WTC11 (cell line): ENCODE measurements around the gene C17orf107.

Source experiments
- NFYB ChIP-seq: sonication (generic); formaldehyde crosslinking; conservative IDR thresholded peaks from 2 replicates; pipeline ENCODE4 v1.8.0; 2022; ENCODE audit warnings: low read depth, missing genetic modification reagents
- TF ChIP-seq, protein P1 (sequence below): sonication (generic); formaldehyde crosslinking; IDR thresholded peaks from 2 replicates; pipeline ENCODE4 v1.8.0; 2022; ENCODE audit warnings: missing genetic modification reagents
- TF ChIP-seq, protein P2 (sequence below): fragments of 200-600 bp; IDR thresholded peaks from 2 replicates; pipeline ENCODE4 v1.8.0; 2022; ENCODE audit warnings: antibody characterized with exemption

DNA sequence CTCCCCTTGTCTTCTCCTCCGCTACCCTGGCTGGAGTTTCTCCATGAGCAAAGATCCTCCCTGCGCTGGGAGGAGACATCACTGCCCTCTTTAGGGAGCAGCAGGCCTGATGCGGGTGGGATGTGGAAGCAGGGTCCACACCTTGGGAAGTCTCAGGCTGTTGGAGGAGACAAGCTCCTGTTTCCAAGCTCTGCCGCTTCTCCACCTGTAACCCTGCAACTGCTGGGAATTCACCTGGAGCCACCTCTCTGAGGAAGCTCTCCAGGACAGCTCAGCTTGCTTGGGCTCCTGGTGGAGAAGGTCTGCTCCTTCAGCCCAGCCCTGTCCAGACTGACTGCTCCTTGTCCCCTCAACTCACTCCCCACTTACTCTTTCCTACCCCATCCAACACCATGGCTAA, 14.8 kb upstream of the C17orf107 start:
- TF ChIP-seq NFYB (CRISPR knock-in tag), result no peak
- TF ChIP-seq, protein P1, sequence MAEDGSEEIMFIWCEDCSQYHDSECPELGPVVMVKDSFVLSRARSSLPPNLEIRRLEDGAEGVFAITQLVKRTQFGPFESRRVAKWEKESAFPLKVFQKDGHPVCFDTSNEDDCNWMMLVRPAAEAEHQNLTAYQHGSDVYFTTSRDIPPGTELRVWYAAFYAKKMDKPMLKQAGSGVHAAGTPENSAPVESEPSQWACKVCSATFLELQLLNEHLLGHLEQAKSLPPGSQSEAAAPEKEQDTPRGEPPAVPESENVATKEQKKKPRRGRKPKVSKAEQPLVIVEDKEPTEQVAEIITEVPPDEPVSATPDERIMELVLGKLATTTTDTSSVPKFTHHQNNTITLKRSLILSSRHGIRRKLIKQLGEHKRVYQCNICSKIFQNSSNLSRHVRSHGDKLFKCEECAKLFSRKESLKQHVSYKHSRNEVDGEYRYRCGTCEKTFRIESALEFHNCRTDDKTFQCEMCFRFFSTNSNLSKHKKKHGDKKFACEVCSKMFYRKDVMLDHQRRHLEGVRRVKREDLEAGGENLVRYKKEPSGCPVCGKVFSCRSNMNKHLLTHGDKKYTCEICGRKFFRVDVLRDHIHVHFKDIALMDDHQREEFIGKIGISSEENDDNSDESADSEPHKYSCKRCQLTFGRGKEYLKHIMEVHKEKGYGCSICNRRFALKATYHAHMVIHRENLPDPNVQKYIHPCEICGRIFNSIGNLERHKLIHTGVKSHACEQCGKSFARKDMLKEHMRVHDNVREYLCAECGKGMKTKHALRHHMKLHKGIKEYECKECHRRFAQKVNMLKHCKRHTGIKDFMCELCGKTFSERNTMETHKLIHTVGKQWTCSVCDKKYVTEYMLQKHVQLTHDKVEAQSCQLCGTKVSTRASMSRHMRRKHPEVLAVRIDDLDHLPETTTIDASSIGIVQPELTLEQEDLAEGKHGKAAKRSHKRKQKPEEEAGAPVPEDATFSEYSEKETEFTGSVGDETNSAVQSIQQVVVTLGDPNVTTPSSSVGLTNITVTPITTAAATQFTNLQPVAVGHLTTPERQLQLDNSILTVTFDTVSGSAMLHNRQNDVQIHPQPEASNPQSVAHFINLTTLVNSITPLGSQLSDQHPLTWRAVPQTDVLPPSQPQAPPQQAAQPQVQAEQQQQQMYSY (CRISPR knock-in tag), result no peak
- TF ChIP-seq, protein P2, sequence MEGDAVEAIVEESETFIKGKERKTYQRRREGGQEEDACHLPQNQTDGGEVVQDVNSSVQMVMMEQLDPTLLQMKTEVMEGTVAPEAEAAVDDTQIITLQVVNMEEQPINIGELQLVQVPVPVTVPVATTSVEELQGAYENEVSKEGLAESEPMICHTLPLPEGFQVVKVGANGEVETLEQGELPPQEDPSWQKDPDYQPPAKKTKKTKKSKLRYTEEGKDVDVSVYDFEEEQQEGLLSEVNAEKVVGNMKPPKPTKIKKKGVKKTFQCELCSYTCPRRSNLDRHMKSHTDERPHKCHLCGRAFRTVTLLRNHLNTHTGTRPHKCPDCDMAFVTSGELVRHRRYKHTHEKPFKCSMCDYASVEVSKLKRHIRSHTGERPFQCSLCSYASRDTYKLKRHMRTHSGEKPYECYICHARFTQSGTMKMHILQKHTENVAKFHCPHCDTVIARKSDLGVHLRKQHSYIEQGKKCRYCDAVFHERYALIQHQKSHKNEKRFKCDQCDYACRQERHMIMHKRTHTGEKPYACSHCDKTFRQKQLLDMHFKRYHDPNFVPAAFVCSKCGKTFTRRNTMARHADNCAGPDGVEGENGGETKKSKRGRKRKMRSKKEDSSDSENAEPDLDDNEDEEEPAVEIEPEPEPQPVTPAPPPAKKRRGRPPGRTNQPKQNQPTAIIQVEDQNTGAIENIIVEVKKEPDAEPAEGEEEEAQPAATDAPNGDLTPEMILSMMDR, result no peak
